Measurements from ENCODE around the gene SMTN. TPM values are rescaled to one million over a fixed set of nuclear protein-coding genes. Genes with fewer than 3 reads are reported as not detected.

SMTN gene
- total RNA-seq, 1 donor from 2014 or later = 736 TPM

DNA sequence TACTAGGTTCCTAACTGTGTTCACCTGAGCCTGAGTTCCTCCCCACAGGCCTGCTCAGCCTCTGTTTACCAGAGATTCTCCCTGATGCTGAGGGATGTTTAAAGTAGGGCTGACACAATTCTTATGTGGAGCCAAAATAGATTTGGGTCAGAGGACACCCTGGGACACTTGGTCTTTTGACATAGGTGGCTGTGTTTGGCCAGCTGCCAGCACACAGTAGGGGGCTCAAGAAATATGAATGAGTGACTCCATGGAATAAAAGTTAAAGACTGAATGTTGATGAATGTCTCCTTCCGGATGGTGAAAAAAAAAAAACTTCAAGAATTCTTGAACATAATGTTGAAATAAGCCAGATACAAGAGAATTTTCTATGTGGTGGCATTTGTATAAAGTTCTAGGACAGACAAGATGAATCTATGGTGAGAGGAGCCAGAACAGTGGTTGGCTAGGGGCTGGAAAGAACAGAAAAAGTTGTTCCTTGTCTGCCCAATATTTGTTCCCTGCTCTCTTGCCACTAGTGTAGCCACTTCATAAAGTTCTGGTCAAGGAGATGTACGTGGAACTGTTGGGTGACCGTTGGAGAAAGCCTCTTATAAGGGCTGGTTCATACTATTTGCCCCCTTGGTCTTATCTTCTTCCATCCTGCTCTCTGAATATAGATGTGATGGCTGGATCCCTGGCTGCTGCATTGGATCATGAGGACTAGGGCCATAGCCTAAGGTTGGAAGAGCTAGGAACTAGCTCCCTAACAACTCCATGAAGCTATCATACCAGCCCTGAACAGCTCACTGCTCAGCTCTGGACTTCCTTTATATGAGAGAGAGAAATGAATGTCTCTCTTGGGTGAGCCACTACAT, 40.3 kb upstream of the SMTN start:
- Mint-ChIP-seq H3K36me3 (ENCODE audit: low read depth, unreplicated experiment) (no peaks in the 10 kb centered on the region), H3K27me3 (ENCODE audit: unreplicated experiment) (peaks cover 6% of the 10 kb centered on the region), H3K4me1 (ENCODE audit: unreplicated experiment) (peaks cover 13% of the 10 kb centered on the region), H3K27ac (ENCODE audit: unreplicated experiment) (no peak overlapping the region), H3K4me3 (ENCODE audit: unreplicated experiment) (no peak overlapping the region), H3K9me3 (ENCODE audit: unreplicated experiment) (no peaks in the 10 kb centered on the region)
- DNase-seq (ENCODE audit: low spot score) = no peak
- TF ChIP-seq, protein P1, sequence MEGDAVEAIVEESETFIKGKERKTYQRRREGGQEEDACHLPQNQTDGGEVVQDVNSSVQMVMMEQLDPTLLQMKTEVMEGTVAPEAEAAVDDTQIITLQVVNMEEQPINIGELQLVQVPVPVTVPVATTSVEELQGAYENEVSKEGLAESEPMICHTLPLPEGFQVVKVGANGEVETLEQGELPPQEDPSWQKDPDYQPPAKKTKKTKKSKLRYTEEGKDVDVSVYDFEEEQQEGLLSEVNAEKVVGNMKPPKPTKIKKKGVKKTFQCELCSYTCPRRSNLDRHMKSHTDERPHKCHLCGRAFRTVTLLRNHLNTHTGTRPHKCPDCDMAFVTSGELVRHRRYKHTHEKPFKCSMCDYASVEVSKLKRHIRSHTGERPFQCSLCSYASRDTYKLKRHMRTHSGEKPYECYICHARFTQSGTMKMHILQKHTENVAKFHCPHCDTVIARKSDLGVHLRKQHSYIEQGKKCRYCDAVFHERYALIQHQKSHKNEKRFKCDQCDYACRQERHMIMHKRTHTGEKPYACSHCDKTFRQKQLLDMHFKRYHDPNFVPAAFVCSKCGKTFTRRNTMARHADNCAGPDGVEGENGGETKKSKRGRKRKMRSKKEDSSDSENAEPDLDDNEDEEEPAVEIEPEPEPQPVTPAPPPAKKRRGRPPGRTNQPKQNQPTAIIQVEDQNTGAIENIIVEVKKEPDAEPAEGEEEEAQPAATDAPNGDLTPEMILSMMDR (IDR thresholded peaks at IDR 0.05; ENCODE audit: unreplicated experiment) = no peak

DNA sequence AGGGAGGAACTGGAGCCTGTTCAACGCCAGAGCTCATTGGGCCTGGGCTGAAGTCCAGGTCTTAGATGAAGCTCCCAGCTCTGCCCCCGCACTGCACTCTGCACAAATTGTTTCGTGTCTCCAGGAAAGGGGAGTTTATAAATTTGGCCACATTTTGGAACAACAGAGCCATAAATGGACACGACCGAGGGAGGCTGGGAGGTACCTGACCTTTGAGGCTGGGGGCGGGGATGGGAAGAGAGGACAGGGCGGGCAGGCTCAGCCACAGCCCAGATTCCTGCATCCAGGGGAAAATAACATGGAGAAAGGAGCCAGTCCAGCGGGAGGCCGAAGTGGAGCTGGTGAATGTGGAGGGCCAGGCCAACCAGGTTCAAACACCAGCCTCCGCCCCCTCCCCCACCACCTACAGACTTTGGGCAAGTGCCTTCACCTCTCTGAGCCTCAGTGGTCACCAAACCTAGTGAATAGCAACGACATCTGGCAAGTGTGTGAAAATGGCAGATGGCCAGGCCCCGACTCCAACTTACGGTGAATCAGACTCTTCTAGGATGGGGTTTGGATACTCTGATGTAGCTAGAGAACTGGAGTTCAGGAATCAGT, 36.8 kb upstream of the SMTN start:
- Mint-ChIP-seq H3K27me3 (ENCODE audit: unreplicated experiment) (peaks cover 12% of the 10 kb centered on the region), H3K27ac (ENCODE audit: unreplicated experiment) (no peak overlapping the region), H3K9me3 (ENCODE audit: unreplicated experiment) (no peaks in the 10 kb centered on the region), H3K4me3 (ENCODE audit: unreplicated experiment) (no peak overlapping the region), H3K4me1 (ENCODE audit: unreplicated experiment) (peaks cover 40% of the 10 kb centered on the region), H3K36me3 (ENCODE audit: low read depth, unreplicated experiment) (peaks cover 6% of the 10 kb centered on the region)
- DNase-seq (ENCODE audit: low spot score) = no peak
- TF ChIP-seq, protein P1 (IDR thresholded peaks at IDR 0.05; ENCODE audit: unreplicated experiment) = no peak

DNA sequence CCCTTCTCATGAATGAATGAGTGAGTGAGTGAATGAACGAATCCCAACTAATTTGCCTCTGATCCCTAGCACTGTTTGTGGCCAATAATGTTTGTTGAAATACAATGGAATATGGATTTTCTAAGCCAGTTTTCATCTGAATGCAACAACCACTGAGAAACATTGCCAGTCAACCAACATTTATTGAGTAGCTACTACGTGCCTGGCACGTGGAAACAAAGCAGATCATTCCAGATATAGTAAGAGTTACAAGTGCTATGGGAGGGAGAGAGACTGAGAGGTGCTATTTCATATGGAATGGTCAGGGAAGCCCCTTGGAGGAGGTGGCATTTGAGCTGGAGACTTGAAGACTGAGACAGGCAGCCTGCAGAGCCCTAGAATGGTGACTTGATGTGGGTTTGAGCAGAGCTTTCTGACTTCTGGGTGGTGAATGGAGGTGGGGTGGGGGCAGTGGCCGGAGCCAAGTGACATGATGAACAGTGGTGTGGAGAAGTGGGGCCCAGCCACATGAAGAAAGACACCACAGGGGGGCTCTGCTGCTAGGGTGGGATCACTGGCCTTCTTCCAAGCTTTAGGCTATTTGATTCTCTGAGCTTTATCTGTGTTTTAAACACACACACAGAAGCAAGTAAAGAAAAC, 35.1 kb upstream of the SMTN start:
- Mint-ChIP-seq H3K4me1 (ENCODE audit: unreplicated experiment) (peaks cover 57% of the 10 kb centered on the region), H3K4me3 (ENCODE audit: unreplicated experiment) (no peak overlapping the region), H3K27me3 (ENCODE audit: unreplicated experiment) (peaks cover 12% of the 10 kb centered on the region), H3K9me3 (ENCODE audit: unreplicated experiment) (no peaks in the 10 kb centered on the region), H3K27ac (ENCODE audit: unreplicated experiment) (peak overlapping the region; percentile 97), H3K36me3 (ENCODE audit: low read depth, unreplicated experiment) (peaks cover 6% of the 10 kb centered on the region)
- peak; percentile 40 for DNase-seq (ENCODE audit: low spot score)
- TF ChIP-seq, protein P1 (IDR thresholded peaks at IDR 0.05; ENCODE audit: unreplicated experiment) = no peak

DNA sequence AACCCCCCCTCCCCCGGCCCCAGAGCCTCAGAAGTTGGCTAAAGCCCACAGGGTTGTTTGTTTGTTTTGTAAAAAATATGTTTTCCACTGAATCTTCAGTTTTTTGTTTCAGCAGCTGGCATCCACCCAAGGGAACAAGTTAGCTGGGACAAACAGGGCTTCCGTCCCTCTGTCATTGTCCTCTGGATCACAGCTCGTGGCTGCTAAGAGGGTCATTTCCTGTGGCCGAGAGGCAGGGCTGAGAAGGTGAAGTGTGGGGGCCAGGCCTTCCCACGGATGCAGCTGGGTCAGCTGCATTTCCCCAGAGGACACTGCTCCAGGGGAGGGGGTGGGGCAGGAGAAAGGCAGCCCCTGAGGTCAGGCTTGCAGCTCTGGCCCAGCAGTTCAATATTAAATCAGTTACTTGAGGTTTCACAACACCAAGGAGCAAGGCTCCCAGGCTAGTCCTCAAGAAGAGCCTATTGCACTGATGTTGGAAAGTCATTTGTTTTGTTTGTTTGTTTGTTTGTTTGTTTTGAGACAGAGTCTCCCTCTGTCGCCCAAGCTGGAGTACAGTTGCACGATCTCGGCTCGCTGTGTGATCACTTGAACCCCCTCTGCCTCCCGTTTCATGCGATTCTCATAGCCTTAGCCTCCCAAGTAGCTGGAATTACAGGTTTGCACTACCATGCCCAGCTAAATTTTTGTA, 34.4 kb upstream of the SMTN start:
- peak overlapping the region; percentile 97 for H3K27ac Mint-ChIP-seq (ENCODE audit: unreplicated experiment)
- H3K36me3 Mint-ChIP-seq (ENCODE audit: low read depth, unreplicated experiment) = peaks cover 6% of the 10 kb centered on the region
- peaks cover 12% of the 10 kb centered on the region for H3K27me3 Mint-ChIP-seq (ENCODE audit: unreplicated experiment)
- no peak overlapping the region for H3K4me3 Mint-ChIP-seq (ENCODE audit: unreplicated experiment)
- peaks cover 59% of the 10 kb centered on the region for H3K4me1 Mint-ChIP-seq (ENCODE audit: unreplicated experiment)
- peak; percentile 83 for DNase-seq (ENCODE audit: low spot score)
- TF ChIP-seq, protein P1 (IDR thresholded peaks at IDR 0.05; ENCODE audit: unreplicated experiment) = no peak
- H3K9me3 Mint-ChIP-seq (ENCODE audit: unreplicated experiment) = no peaks in the 10 kb centered on the region
